MCF 10A (cell line): ENCODE measurements around the gene C19orf73. TPM values are rescaled to one million over a fixed set of nuclear protein-coding genes. Genes with fewer than 3 reads are reported as not detected.
"Not testable (repeated sequence)": the region's sequence is repeated elsewhere in the genome, so short reads cannot be mapped to it uniquely, and the experiment has no call there.

Experiments
- BruUV-seq: library from RNA; stranded (reverse); fragments of 400-500 nt; replicated peaks from 2 replicates; lab custom pipeline; 2021; lab: Mats Ljungman, UMichigan
- CTCF ChIA-PET: fragments of 300-600 bp; sonication (Branson Sonifier 250); formaldehyde crosslinking; extraction: SDS; loops from one replicate; lab custom pipeline; 2021; ENCODE audit warnings: antibody characterized with exemption, inconsistent platforms; lab: Yijun Ruan, JAX
- POLR2A ChIA-PET: fragments of 300-600, 350-650 bp; sonication (Branson Sonifier 250); formaldehyde crosslinking; extraction: SDS; loops from one replicate; lab custom pipeline; 2020; ENCODE audit warnings: antibody characterized with exemption, inconsistent platforms; lab: Yijun Ruan, JAX
- DNase-seq: peaks from one replicate; pipeline ENCODE4 v3.0.0-alpha.2; 2018; ENCODE audit not compliant: unreplicated experiment
- H3K27ac Mint-ChIP-seq: one replicate; pipeline ENCODE4 v1.8.0; 2022; ENCODE audit warnings: mild to moderate bottlenecking, low read depth, mixed read lengths; ENCODE audit not compliant: unreplicated experiment
- H3K27me3 Mint-ChIP-seq: one replicate; pipeline ENCODE4 v1.8.0; 2022; ENCODE audit warnings: mixed read lengths; ENCODE audit not compliant: insufficient read depth, unreplicated experiment
- H3K36me3 Mint-ChIP-seq: one replicate; pipeline ENCODE4 v1.8.0; 2022; ENCODE audit warnings: mild to moderate bottlenecking, moderate library complexity, mixed read lengths; ENCODE audit not compliant: insufficient read depth, unreplicated experiment
- H3K4me1 Mint-ChIP-seq: one replicate; pipeline ENCODE4 v1.8.0; 2022; ENCODE audit warnings: mixed read lengths; ENCODE audit not compliant: insufficient read depth, unreplicated experiment
- H3K4me3 Mint-ChIP-seq: one replicate; pipeline ENCODE4 v1.8.0; 2022; ENCODE audit warnings: mild to moderate bottlenecking, moderate library complexity, mixed read lengths; ENCODE audit not compliant: unreplicated experiment
- H3K9me3 Mint-ChIP-seq: one replicate; pipeline ENCODE4 v1.8.0; 2022; ENCODE audit warnings: mixed read lengths; ENCODE audit not compliant: unreplicated experiment
- CTCF ChIP-seq: fragments of 200-600 bp; IDR thresholded peaks from one replicate; pipeline ENCODE4 v1.8.0; 2022; ENCODE audit warnings: antibody characterized with exemption, mild to moderate bottlenecking; ENCODE audit not compliant: unreplicated experiment
- intact Hi-C: fragments of 100-400 bp; cut with micrococcal nuclease; formaldehyde crosslinking; loops from 2 replicates; pipeline ENCODE4 v1.14.1; 2022
- total RNA-seq: library from RNA; stranded (reverse); gene quantifications from 2 replicates; pipeline ENCODE4 v1.2.3, GENCODE V29; 2022

C19orf73 gene
- total RNA-seq, 1 experiment from 2014 or later = 3.2 TPM

GRCh38 chr19:49080392-49080791 is 38.6 kb downstream of the C19orf73 start:
- ChIA-PET CTCF (interaction anchor here (0.6 to 1.1 kb wide), 3 partner anchors 18 to 146 kb away, joined by 3 to 5 read pairs (median 3); no protein-coding TSS in a partner anchor), POLR2A (no interaction called here)
- BruUV-seq = no TSS peak
- Mint-ChIP-seq H3K4me1 (peaks cover 14% of the 10 kb centered on the region), H3K27ac (no peak overlapping the region), H3K4me3 (no peak overlapping the region), H3K27me3 (no peaks in the 10 kb centered on the region), H3K36me3 (peaks cover 4% of the 10 kb centered on the region), H3K9me3 (no peaks in the 10 kb centered on the region)
- TF ChIP-seq CTCF = no peak
- intact Hi-C loops = no loop called here
- DNase-seq = no peak

GRCh38 chr19:49074869-49075268 is 44.1 kb downstream of the C19orf73 start:
- H3K36me3 Mint-ChIP-seq, BruUV-seq, H3K9me3 Mint-ChIP-seq, H3K4me3 Mint-ChIP-seq, H3K27ac Mint-ChIP-seq: not testable (repeated sequence)
- POLR2A ChIA-PET = interaction anchor here (0.7 to 1.1 kb wide), 3 partner anchors 37 to 1381 kb away, joined by 3 to 4 read pairs (median 3); partner anchors contain the start of gene RUVBL2
- CTCF ChIA-PET = interaction anchor here (0.6 to 2.3 kb wide), 14 partner anchors 9 to 315 kb away, joined by 3 to 11 read pairs (median 4); partner anchors contain the start of genes GYS1 and RUVBL2
- H3K4me1 Mint-ChIP-seq = peaks cover 19% of the 10 kb centered on the region
- intact Hi-C loops = loop anchor here (1.0 to 2.0 kb wide), 2 partner anchors 76 to 149 kb away; no protein-coding TSS in a partner anchor
- H3K27me3 Mint-ChIP-seq = peaks cover 20% of the 10 kb centered on the region
- DNase-seq = peak; percentile 68
- peak; percentile 68 for TF ChIP-seq CTCF

- Mint-ChIP-seq H3K27ac (no peak overlapping the region), H3K9me3 (no peaks in the 10 kb centered on the region), H3K36me3 (peaks cover 6% of the 10 kb centered on the region), H3K27me3 (peaks cover 20% of the 10 kb centered on the region), H3K4me3 (no peak overlapping the region), H3K4me1 (peaks cover 19% of the 10 kb centered on the region)
- peak; percentile 47 for TF ChIP-seq CTCF
- no TSS peak for BruUV-seq
- CTCF ChIA-PET = interaction anchor here (0.5 to 2.3 kb wide), 16 partner anchors 10 to 464 kb away, joined by 3 to 11 read pairs (median 3); partner anchors contain the start of genes GYS1 and RUVBL2
- intact Hi-C loops = loop anchor here (2.0 kb wide), 1 partner anchor 75 kb away; no protein-coding TSS in a partner anchor
- POLR2A ChIA-PET = interaction anchor here (0.9 kb wide), 1 partner anchor 80 kb away, joined by 4 read pairs; the partner anchor contains the start of gene RUVBL2
- DNase-seq = peak; percentile 56
These were observed 45.2 kb downstream of the C19orf73 start for GRCh38 chr19:49073514-49074378.
